ENCODE measurements around the gene LYST.

DNA sequence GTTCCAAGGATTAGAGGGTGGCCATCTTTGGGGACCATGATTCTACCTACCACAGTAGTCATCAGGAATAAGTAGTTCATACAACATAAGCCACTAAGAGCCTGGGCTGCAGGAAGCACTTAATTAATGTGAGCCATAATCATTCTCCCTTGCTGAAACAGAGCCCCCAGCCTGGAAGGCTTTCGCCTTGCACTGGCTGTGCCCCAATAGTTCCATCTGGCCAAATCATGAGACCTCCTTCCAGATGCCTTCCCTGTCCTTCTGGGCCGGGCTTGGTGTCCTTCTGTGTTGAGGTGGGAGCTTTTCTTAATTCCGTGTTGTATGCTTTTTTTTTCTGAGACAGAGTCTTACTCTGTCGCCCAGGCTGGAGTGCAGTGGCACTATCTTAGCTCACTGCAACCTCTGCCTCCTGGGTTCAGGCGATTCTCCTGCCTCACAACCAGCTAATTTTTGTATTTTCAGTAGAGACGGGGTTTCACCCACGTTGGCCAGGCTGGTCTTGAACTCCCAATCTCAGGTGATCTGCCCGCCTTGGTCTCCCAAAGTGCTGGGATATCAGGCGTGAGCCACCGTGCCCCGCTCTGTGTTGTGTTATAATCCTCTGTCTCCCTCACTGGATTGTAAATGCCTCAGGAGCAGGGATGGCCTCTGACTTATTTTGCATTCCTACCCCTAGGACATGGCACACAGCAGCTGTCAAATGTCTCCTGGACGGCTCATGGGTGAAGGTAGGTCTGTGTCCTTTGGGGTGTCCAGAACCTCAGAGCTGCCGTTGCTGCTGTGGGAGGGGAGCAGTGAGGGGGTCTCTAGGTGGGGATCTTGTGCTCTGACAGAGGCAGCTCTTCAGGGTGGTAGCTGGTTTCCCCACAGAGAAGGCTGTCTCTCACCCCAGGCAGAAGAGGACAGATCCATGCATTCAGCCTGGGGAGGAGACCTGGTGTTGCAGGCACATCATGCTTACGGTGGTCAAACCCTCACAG, 227.2 kb downstream of the LYST start:
- TF ChIP-seq, protein P1, sequence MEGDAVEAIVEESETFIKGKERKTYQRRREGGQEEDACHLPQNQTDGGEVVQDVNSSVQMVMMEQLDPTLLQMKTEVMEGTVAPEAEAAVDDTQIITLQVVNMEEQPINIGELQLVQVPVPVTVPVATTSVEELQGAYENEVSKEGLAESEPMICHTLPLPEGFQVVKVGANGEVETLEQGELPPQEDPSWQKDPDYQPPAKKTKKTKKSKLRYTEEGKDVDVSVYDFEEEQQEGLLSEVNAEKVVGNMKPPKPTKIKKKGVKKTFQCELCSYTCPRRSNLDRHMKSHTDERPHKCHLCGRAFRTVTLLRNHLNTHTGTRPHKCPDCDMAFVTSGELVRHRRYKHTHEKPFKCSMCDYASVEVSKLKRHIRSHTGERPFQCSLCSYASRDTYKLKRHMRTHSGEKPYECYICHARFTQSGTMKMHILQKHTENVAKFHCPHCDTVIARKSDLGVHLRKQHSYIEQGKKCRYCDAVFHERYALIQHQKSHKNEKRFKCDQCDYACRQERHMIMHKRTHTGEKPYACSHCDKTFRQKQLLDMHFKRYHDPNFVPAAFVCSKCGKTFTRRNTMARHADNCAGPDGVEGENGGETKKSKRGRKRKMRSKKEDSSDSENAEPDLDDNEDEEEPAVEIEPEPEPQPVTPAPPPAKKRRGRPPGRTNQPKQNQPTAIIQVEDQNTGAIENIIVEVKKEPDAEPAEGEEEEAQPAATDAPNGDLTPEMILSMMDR (IDR thresholded peaks at IDR 0.05; ENCODE audit: low read length), result no peak
- no peak for TF ChIP-seq EZH2phosphoT487 (IDR thresholded peaks at IDR 0.05; ENCODE audit: low read length)

Measured in MM.1S (cell line).